HCT116 (cell line): ENCODE measurements around the gene ZNF541.

Experiments
- ATF3 ChIP-seq: IDR thresholded peaks from 2 replicates; pipeline ENCODE4 v1.6.1; 2012
- CEBPB ChIP-seq: IDR thresholded peaks from 2 replicates; pipeline ENCODE4 v1.6.1; 2012; ENCODE audit warnings: low read depth
- CTCF ChIP-seq, 3 experiments: fragments of 200-600 bp in 1 of 3; sonication (generic) in 1 of 3; IDR thresholded peaks in 2 of 3; conservative IDR thresholded peaks in 1 of 3; 2 replicates each; pipeline ENCODE4 v1.5.1; 2012 to 2017; ENCODE audit warnings: low read depth in 2 of 3, low read length in 2 of 3, antibody characterized with exemption in 1 of 3, borderline replicate concordance in 1 of 3, control low read depth in 1 of 3, mild to moderate bottlenecking in 1 of 3, mixed read lengths in 1 of 3, mixed run types in 1 of 3, moderate library complexity in 1 of 3; ENCODE audit not compliant: insufficient read depth in 1 of 3
- EZH2phosphoT487 ChIP-seq: fragments of 200-600 bp; IDR thresholded peaks from 2 replicates; pipeline ENCODE4 v1.6.1; 2018; ENCODE audit warnings: antibody characterized with exemption, borderline replicate concordance
- POLR2A ChIP-seq: IDR thresholded peaks from 2 replicates; pipeline ENCODE4 v1.7.0; 2011; ENCODE audit warnings: borderline replicate concordance; ENCODE audit not compliant: insufficient read depth, insufficient read length; ENCODE audit errors: extremely low read depth
- POLR2AphosphoS5 ChIP-seq: IDR thresholded peaks from 2 replicates; pipeline ENCODE4 v1.6.1; 2011; ENCODE audit warnings: mild to moderate bottlenecking, low read depth, low read length, moderate library complexity
- RAD21 ChIP-seq: IDR thresholded peaks from 2 replicates; pipeline ENCODE4 v1.6.1; 2012; ENCODE audit warnings: low read depth, mild to moderate bottlenecking
- SIN3A ChIP-seq: IDR thresholded peaks from 2 replicates; pipeline ENCODE4 v1.6.1; 2012; ENCODE audit warnings: low read depth
- ZBTB33 ChIP-seq: IDR thresholded peaks from 2 replicates; pipeline ENCODE4 v1.6.1; 2011; ENCODE audit warnings: mild to moderate bottlenecking, low read length, moderate library complexity; ENCODE audit not compliant: insufficient replicate concordance; ENCODE audit errors: extremely low read depth
- ZFX ChIP-seq: fragments of 450-650 bp; IDR thresholded peaks from 2 replicates; pipeline ENCODE4 v1.6.1; 2017

GRCh38 chr19:47610902-47611301 is 38.0 kb upstream of the ZNF541 start:
- TF ChIP-seq POLR2A (no peak), CTCF (IDR thresholded peaks at IDR 0.05 in 2 of 3, conservative IDR thresholded peaks at IDR 0.05 in 1 of 3; ENCODE audit: borderline replicate concordance in 1 of 3, insufficient read depth in 1 of 3, low read depth in 2 of 3, low read length in 2 of 3) (no peak), ATF3 (no peak), SIN3A (no peak), ZBTB33 (no peak), POLR2AphosphoS5 (no peak), RAD21 (no peak), EZH2phosphoT487 (no peak), CEBPB (no peak), ZFX (no peak)
